ENCODE measurements around the gene VSTM2B.

VSTM2B gene

DNA sequence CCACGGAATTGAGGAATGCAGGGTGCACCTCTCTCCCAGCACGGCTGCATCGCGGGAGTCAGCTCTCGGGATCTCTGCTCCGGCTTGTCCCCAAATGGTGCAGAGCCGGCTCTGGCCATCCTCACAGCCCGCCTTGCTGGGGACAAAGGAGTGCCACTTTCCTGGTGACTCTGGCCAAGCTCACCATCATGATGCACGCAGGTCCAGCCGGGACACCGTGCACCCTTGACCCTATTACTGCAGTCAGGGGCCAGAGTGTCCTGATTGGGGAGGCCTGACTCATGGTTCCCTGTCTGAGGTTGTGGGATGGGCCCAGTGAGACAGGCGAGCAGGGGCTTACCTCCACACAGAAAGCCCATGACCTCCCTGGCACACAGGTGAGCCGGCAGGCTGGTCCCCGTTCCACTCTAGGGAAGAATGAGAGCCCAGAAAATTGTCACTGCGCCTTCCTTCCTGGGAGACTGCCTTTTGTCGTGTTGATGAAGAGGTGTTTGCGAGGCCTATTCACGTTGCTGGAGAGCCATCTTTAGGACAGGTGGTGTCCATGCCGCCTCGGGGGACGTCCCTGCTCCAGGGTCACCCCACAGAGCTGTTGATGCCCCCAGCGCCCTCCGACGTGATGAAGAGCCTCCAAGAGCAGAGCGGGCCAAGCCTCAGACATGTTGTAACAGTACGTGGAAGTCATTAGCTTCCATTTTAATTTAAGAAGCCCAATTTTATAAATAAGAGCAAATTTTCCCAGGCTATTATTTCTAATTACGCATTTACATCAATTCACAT lies 18.5 kb upstream of the VSTM2B start:
- no peak for DNase-seq (ENCODE audit: low read depth)
- TF ChIP-seq, protein P1, sequence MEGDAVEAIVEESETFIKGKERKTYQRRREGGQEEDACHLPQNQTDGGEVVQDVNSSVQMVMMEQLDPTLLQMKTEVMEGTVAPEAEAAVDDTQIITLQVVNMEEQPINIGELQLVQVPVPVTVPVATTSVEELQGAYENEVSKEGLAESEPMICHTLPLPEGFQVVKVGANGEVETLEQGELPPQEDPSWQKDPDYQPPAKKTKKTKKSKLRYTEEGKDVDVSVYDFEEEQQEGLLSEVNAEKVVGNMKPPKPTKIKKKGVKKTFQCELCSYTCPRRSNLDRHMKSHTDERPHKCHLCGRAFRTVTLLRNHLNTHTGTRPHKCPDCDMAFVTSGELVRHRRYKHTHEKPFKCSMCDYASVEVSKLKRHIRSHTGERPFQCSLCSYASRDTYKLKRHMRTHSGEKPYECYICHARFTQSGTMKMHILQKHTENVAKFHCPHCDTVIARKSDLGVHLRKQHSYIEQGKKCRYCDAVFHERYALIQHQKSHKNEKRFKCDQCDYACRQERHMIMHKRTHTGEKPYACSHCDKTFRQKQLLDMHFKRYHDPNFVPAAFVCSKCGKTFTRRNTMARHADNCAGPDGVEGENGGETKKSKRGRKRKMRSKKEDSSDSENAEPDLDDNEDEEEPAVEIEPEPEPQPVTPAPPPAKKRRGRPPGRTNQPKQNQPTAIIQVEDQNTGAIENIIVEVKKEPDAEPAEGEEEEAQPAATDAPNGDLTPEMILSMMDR (IDR thresholded peaks at IDR 0.05; ENCODE audit: control insufficient read depth, extremely low read depth, insufficient read depth) = no peak
- H3K4me3 ChIP-seq (ENCODE audit: low read depth, low read length) = no peak overlapping the region

DNA sequence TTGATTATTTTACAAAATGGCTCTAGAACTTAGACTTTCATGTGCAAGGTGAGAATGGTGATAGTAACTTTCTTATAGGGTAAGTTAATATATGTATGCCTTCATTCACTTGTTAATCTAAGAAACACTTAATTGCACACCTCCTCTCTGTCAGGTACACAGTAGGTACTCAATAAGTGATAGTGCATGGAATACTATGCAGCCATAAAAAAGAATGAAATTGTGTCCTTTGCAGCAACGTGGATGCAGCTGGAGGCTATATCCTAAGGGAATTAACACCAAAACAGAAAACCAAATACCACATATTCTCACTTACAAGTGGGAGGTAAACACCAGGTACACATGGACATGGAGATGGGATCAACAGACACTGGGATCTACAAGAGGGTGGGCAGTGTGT lies 17.6 kb upstream of the VSTM2B start:
- DNase-seq (ENCODE audit: low read depth) = no peak
- no peak overlapping the region for H3K4me3 ChIP-seq (ENCODE audit: low read depth, low read length)
- TF ChIP-seq, protein P1 (IDR thresholded peaks at IDR 0.05; ENCODE audit: control insufficient read depth, extremely low read depth, insufficient read depth) = no peak

DNA sequence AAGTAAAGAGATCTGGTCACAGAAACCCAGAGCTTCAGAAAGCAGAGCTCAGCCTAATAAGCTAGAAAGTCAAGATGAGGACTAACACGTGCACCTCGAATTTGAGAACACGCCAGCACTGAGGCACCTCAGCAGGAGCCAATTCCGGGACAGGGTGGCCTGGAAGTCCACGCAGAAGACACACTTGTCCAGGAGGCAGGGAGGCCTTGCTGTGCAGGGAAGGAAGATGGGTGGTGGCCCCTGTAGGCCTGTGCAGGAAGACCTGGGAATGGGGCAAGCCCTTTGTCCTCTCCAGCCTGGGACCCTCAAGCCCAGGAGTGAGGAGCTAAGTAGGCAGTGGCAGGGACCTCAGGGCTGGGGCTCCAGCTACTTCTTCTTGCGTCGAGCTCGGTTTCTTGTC lies 16.3 kb upstream of the VSTM2B start:
- TF ChIP-seq, protein P1 (IDR thresholded peaks at IDR 0.05; ENCODE audit: control insufficient read depth, extremely low read depth, insufficient read depth) = no peak
- DNase-seq (ENCODE audit: low read depth) = no peak
- no peak overlapping the region for H3K4me3 ChIP-seq (ENCODE audit: low read depth, low read length)

DNA sequence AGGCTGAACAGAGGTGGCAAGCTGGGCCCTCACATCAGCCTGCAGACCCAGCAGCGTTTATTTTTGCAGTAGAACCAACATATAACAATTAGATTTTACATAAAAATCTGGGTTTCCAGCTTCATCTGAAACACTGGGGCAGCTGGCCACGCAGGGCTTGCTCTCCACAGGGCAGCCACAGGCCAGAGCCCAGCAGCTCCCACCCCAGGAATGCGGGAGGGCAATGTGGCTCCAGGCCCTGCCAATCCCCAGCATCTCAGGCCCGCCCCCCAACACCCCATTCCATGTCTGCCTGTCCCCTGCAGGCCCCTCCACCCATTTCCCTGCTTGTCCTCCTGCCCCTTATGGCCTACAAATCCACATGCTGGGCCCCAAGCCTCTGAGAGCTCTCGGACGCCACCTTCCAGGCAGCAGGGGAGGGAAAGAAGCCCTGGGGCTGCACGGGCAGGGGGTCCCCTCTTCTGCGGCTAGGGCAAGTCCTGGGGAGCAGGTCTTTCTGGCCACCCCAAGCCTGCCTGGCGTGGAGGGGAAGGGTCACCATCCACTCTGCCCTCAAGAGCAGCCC lies 15.0 kb upstream of the VSTM2B start:
- no peak for DNase-seq (ENCODE audit: low read depth)
- no peak overlapping the region for H3K4me3 ChIP-seq (ENCODE audit: low read depth, low read length)
- TF ChIP-seq, protein P1 (IDR thresholded peaks at IDR 0.05; ENCODE audit: control insufficient read depth, extremely low read depth, insufficient read depth) = no peak

DNA sequence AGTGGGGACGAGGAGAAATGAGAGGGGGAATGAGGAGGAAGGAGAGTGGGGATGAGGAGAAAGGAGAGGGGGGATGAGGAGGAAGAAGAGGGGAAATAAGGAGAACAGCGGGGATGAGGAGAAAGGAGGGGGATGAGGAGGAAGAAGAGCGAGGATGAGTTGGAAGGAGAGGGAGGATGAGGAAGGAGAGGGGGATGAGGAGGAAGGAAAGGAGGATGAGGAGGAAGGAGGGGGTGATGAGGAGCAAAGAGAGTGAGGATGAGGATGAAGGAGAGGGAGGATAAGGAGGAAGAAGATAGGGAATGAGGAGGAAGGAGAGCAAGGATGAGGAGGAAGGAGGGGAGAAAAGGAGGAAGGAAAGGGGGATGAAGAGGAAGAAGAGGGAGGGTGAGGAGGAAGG lies 14.0 kb upstream of the VSTM2B start:
- H3K4me3 ChIP-seq (ENCODE audit: low read depth, low read length) = no peak overlapping the region
- no peak for DNase-seq (ENCODE audit: low read depth)
- TF ChIP-seq, protein P1 (IDR thresholded peaks at IDR 0.05; ENCODE audit: control insufficient read depth, extremely low read depth, insufficient read depth) = no peak

DNA sequence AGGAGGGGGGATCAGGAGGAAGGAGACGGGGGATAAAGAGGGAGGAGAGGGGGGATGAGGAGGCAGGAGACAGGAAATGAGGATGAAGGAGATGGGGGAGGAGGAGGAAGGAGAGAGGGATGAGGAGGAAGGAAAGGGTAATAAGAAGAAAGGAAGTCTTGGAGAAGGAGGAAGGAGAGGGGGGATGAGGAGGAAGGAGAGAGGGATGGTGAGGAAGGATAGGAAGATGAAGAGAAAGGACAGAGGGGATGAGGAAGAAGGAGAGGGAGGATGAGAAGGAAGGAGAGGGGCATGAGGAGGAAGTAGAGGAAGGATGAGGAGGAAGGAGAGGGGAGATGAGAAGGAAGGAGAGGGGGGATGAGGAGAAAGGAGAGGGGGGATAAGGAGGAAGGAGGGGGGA lies 13.0 kb upstream of the VSTM2B start:
- H3K4me3 ChIP-seq (ENCODE audit: low read depth, low read length) = no peak overlapping the region
- TF ChIP-seq, protein P1 (IDR thresholded peaks at IDR 0.05; ENCODE audit: control insufficient read depth, extremely low read depth, insufficient read depth) = no peak
- no peak for DNase-seq (ENCODE audit: low read depth)
